Measurements from ENCODE around the gene POLR2J3.
"Not testable (repeated sequence)": the region's sequence is repeated elsewhere in the genome, so short reads cannot be mapped to it uniquely, and the experiment has no call there.

Gene POLR2J3

GRCh38 chr7:102520797-102521196 lies 51.6 kb downstream of the POLR2J3 start:
- not testable (repeated sequence) for DNase-seq (ENCODE audit: low read depth)

- not testable (repeated sequence) for DNase-seq (ENCODE audit: low read depth)
Measured at GRCh38 chr7:102517550-102518147, 54.7 kb downstream of the POLR2J3 start, which contains the start of gene RASA4B. Gene RASA4B, minus strand, starts transcription at chr7:102517777. Its CDS starts 67 bp downstream, at chr7:102517710.

Measured in activated T-helper 1 cell treated with Interleukin-2 at 50 U/mL for 16 hours (primary cell).